ENCODE data around the gene G6PD. TPM values are rescaled to one million over a fixed set of nuclear protein-coding genes. Genes with fewer than 3 reads are reported as not detected.

Gene G6PD
- total RNA-seq, 1 experiment from 2014 or later = 68.7 TPM

DNA sequence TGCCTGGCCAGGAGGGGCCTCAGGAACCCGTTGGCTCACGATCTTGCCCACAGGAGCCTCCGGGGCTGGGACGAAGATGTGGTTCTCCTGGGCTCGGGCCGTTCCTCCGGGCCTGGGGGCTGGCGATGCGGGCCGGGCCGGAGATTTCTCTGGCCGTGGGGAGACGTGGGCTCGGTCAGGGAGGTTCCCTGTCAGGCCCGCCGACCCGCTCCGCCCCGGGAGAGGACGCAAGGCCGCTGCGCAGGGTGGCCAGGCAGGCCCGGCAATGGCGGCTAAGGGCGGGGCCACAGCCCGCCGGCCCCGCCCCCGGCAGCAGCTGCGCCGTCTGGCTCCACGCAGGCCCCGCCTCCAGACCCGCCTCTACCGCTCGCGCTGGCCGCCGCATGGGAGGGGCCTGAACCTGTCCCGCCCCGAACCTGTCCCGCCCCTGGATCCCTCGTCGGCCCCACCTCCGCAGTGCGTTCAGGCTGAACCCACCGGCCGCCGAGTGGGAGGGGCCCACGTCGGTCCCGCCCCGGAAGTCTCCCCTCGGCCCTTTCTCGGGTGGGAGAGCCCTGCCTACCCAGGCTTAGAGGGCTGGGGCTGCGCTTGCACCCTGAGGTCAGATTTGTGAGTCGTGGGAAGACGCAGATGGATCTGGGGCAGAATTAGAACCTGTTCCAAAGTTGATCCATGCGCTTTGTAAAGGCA lies 30.5 kb downstream of the G6PD start, which contains the start of gene FAM3A:
TSS of gene FAM3A (minus strand) at position 267 of the 690 bp plus-strand sequence. CDS start 460 bp downstream, outside the sequence.
- Mint-ChIP-seq H3K27me3 (ENCODE audit: low read depth) (peaks cover 13% of the 10 kb centered on the region), H3K27ac (peak within 1 kb of the TSS; percentile 94 to 99 (median 95); a peak in 6 of 7 replicates), H3K36me3 (ENCODE audit: insufficient read depth in 1 of 3, low read depth in 3 of 3) (peaks cover 5 to 8% (median 7%) of the 10 kb centered on the region in 3 experiments; a peak in 5 of 7 replicates), H3K9me3 (peaks cover 49 to 50% of the 10 kb centered on the region in 2 experiments), H3K4me1 (peaks cover 14 to 17% of the 10 kb centered on the region in 2 experiments), H3K4me3 (peak within 1 kb of the TSS; percentile 74 to 85)
- TF ChIP-seq, protein P1, sequence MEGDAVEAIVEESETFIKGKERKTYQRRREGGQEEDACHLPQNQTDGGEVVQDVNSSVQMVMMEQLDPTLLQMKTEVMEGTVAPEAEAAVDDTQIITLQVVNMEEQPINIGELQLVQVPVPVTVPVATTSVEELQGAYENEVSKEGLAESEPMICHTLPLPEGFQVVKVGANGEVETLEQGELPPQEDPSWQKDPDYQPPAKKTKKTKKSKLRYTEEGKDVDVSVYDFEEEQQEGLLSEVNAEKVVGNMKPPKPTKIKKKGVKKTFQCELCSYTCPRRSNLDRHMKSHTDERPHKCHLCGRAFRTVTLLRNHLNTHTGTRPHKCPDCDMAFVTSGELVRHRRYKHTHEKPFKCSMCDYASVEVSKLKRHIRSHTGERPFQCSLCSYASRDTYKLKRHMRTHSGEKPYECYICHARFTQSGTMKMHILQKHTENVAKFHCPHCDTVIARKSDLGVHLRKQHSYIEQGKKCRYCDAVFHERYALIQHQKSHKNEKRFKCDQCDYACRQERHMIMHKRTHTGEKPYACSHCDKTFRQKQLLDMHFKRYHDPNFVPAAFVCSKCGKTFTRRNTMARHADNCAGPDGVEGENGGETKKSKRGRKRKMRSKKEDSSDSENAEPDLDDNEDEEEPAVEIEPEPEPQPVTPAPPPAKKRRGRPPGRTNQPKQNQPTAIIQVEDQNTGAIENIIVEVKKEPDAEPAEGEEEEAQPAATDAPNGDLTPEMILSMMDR (conservative IDR thresholded peaks at IDR 0.05) = no peak
- H3K79me2 ChIP-seq (ENCODE audit: insufficient read depth, low read length) = no peaks in the 10 kb centered on the region
- H3K18ac ChIP-seq (ENCODE audit: insufficient read length, low read depth, low read length) = peak within 1 kb of the TSS; percentile 68
- H4K8ac ChIP-seq (replicated peaks; ENCODE audit: insufficient read length, low read depth, low read length) = no peak within 1 kb of the TSS
- peak; percentile 91 for DNase-seq
- H3K79me1 ChIP-seq (ENCODE audit: insufficient read depth, low read depth, low read length, poor library complexity, severe bottlenecking) = no peaks in the 10 kb centered on the region
- H3K23ac ChIP-seq (ENCODE audit: insufficient read length, low read depth, low read length) = no peak within 1 kb of the TSS
- no peaks in the 10 kb centered on the region; the same call in 1 of the 2 replicates for H3K27me3 ChIP-seq (ENCODE audit: insufficient read depth, low read length)
- H2BK15ac ChIP-seq (ENCODE audit: low read depth, low read length) = no peak within 1 kb of the TSS
- H3K9me3 ChIP-seq (ENCODE audit: control insufficient read depth, low read depth, low read length) = peaks cover 13% of the 10 kb centered on the region
- H3K4me1 ChIP-seq (ENCODE audit: insufficient read depth, low read length) = no peaks in the 10 kb centered on the region
- no CpG with 5 or more reads among the region's 59 CpGs for WGBS (ENCODE audit: extremely low coverage, insufficient read length, low lambda C conversion rate)
- H3T11ph ChIP-seq (ENCODE audit: low read length) = no peak within 1 kb of the TSS
- no peak within 1 kb of the TSS for H2BK12ac ChIP-seq (ENCODE audit: insufficient read length, low read depth, low read length)
- peak within 1 kb of the TSS; percentile 89 for H3K14ac ChIP-seq (ENCODE audit: insufficient read depth, low read length)
- no peak within 1 kb of the TSS for H2AK5ac ChIP-seq (ENCODE audit: insufficient read length, low read length)
- no peak within 1 kb of the TSS for H2AFZ ChIP-seq (ENCODE audit: low read length)
- no peak within 1 kb of the TSS for H4K91ac ChIP-seq (ENCODE audit: insufficient read length, low read depth, low read length)
- no peak within 1 kb of the TSS for H2BK20ac ChIP-seq (ENCODE audit: low read depth, low read length, poor library complexity, severe bottlenecking)
- H2BK5ac ChIP-seq (ENCODE audit: insufficient read length, low read length) = no peak within 1 kb of the TSS
- H3K23me2 ChIP-seq (ENCODE audit: insufficient read length, low read depth, low read length, poor library complexity, severe bottlenecking) = peaks cover 15% of the 10 kb centered on the region
- no peak within 1 kb of the TSS for H3K56ac ChIP-seq (ENCODE audit: insufficient read length, low read depth, low read length)
- no peak within 1 kb of the TSS for H4K5ac ChIP-seq (ENCODE audit: insufficient read length, low read depth, low read length)
- H4K20me1 ChIP-seq (ENCODE audit: control insufficient read depth, insufficient read depth, insufficient read length) = no peaks in the 10 kb centered on the region
- H2BK120ac ChIP-seq (ENCODE audit: low read depth, low read length, poor library complexity, severe bottlenecking) = no peak within 1 kb of the TSS
- peak within 1 kb of the TSS; percentile 71 for H3K4me2 ChIP-seq (ENCODE audit: insufficient read depth, insufficient read length, low read length)
- peak within 1 kb of the TSS; percentile 33 for H3K27ac ChIP-seq (ENCODE audit: insufficient read length, low read depth, low read length)
- H3K9ac ChIP-seq (ENCODE audit: extremely low read depth, insufficient read length, low read length) = peak within 1 kb of the TSS; percentile 13
- no peak within 1 kb of the TSS for H3K4ac ChIP-seq (ENCODE audit: low read depth, low read length)

All from H9 (cell line).